DOHH2 (cell line): ENCODE results near the gene LRRC1.

ENCODE experiments used
- EZH2phosphoT487 ChIP-seq: fragments of 200-600 bp; sonication (generic); IDR thresholded peaks from 2 replicates; pipeline ENCODE4 v1.6.1; 2017; ENCODE audit warnings: borderline replicate concordance, mild to moderate bottlenecking, antibody characterized with exemption, low read length, moderate library complexity, mixed read lengths
- TF ChIP-seq, protein P1 (sequence below): fragments of 200-600 bp; sonication (generic); IDR thresholded peaks from one replicate; pipeline ENCODE4 v1.5.1; 2014; ENCODE audit warnings: antibody characterized with exemption, mild to moderate bottlenecking, low read depth, low read length; ENCODE audit not compliant: poor library complexity, severe bottlenecking

DNA sequence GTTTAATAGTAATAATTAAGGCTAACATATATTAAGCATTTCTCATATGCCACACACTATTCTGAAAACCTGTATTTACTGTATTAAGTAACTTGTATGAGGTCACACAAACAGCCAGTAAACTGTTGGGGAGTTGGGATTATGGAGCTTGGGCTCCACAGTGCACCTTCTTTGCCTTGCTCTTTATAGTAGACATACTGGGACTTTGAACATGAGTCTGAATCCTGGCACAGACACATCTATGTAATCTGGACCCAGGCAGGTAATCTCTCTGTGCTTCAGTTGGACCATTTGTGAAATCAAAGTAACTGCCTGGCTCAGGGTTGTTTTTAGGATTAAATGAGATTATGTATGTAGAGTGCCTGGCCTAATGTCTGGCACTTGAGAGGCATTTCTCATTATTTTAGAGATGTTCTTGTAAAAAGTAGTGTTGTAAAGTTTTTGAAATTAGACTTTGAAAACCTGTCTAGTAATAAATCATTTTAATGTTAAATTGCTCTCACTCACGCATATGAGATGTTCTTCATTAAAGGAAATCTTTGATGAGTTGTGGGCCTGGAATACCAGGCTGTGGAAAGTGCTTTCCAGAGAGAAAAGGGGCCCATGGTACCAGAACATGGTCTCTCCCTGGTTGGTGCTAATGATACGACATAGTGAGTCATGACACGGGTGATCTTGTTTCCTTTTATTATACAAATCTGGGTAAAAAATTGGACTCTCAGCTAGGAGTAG is 34.3 kb downstream of the LRRC1 start:
- TF ChIP-seq, protein P1, sequence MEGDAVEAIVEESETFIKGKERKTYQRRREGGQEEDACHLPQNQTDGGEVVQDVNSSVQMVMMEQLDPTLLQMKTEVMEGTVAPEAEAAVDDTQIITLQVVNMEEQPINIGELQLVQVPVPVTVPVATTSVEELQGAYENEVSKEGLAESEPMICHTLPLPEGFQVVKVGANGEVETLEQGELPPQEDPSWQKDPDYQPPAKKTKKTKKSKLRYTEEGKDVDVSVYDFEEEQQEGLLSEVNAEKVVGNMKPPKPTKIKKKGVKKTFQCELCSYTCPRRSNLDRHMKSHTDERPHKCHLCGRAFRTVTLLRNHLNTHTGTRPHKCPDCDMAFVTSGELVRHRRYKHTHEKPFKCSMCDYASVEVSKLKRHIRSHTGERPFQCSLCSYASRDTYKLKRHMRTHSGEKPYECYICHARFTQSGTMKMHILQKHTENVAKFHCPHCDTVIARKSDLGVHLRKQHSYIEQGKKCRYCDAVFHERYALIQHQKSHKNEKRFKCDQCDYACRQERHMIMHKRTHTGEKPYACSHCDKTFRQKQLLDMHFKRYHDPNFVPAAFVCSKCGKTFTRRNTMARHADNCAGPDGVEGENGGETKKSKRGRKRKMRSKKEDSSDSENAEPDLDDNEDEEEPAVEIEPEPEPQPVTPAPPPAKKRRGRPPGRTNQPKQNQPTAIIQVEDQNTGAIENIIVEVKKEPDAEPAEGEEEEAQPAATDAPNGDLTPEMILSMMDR = no peak
- TF ChIP-seq EZH2phosphoT487 = no peak
